HepG2 (cell line): ENCODE measurements around the gene BMERB1. TPM values are rescaled to one million over a fixed set of nuclear protein-coding genes. Genes with fewer than 3 reads are reported as not detected.

ENCODE experiments used
- ATF7 ChIP-seq, 2 experiments: fragments of 450-650 bp in 1 of 2; sonication (generic) in 1 of 2; formaldehyde crosslinking in 1 of 2; IDR thresholded peaks; 2 replicates each; pipeline versions ENCODE4 v1.4.0 to v1.6.1; 2016 to 2020; ENCODE audit warnings: antibody characterized with exemption in 1 of 2, mild to moderate bottlenecking in 1 of 2, missing genetic modification reagents in 1 of 2
- FUBP1 ChIP-seq: sonication (generic); formaldehyde crosslinking; IDR thresholded peaks from 2 replicates; pipeline ENCODE4 v1.5.1; 2020; ENCODE audit warnings: missing genetic modification reagents, mild to moderate bottlenecking, borderline replicate concordance
- IKZF4 ChIP-seq: sonication (generic); formaldehyde crosslinking; IDR thresholded peaks from 2 replicates; pipeline ENCODE4 v1.5.1; 2020; ENCODE audit warnings: borderline replicate concordance, mild to moderate bottlenecking, low read depth, missing genetic modification reagents; ENCODE audit errors: not compliant biosample characterization
- ISX ChIP-seq: sonication (generic); formaldehyde crosslinking; conservative IDR thresholded peaks from 2 replicates; pipeline ENCODE4 v1.5.0; 2020; ENCODE audit warnings: missing genetic modification reagents
- NFATC3 ChIP-seq: sonication (generic); formaldehyde crosslinking; IDR thresholded peaks from 2 replicates; pipeline ENCODE4 v1.5.1; 2020; ENCODE audit warnings: mild to moderate bottlenecking, missing genetic modification reagents
- SOX6 ChIP-seq, 2 experiments: fragments of 450-650 bp in 1 of 2; sonication (generic) in 1 of 2; formaldehyde crosslinking in 1 of 2; IDR thresholded peaks; 2 replicates each; pipeline versions ENCODE4 v1.4.0 to v1.6.1; 2017 to 2020; ENCODE audit warnings: antibody characterized with exemption in 1 of 2, mild to moderate bottlenecking in 1 of 2, missing genetic modification reagents in 1 of 2
- SP140L ChIP-seq: sonication (generic); formaldehyde crosslinking; IDR thresholded peaks from 2 replicates; pipeline ENCODE4 v1.4.0; 2020; ENCODE audit warnings: missing genetic modification reagents, borderline replicate concordance
- SUZ12 ChIP-seq: fragments of 150-350 bp; IDR thresholded peaks from 2 replicates; pipeline ENCODE4 v1.6.1; 2014; ENCODE audit warnings: low read depth, low read length
- YY1 ChIP-seq: IDR thresholded peaks from 2 replicates; pipeline ENCODE4 v1.6.1; 2011; ENCODE audit warnings: low read length, low read depth, moderate library complexity, mild to moderate bottlenecking; ENCODE audit not compliant: insufficient read depth, insufficient replicate concordance
- ZC3H4 ChIP-seq: sonication (generic); formaldehyde crosslinking; IDR thresholded peaks from 2 replicates; pipeline ENCODE4 v1.4.0; 2020; ENCODE audit warnings: missing genetic modification reagents, borderline replicate concordance
- ZNF10 ChIP-seq: sonication (generic); formaldehyde crosslinking; IDR thresholded peaks from 2 replicates; pipeline ENCODE4 v1.4.0; 2020; ENCODE audit warnings: mild to moderate bottlenecking, low read depth, missing genetic modification reagents, borderline replicate concordance
- ZNF274 ChIP-seq: sonication (generic); formaldehyde crosslinking; IDR thresholded peaks from 2 replicates; pipeline ENCODE4 v1.5.1; 2020; ENCODE audit warnings: mild to moderate bottlenecking, missing genetic modification reagents
- ZNF350 ChIP-seq: sonication (generic); formaldehyde crosslinking; IDR thresholded peaks from 2 replicates; pipeline ENCODE4 v1.4.0; 2020; ENCODE audit warnings: mild to moderate bottlenecking, low read depth, missing genetic modification reagents, borderline replicate concordance
- polyA plus RNA-seq, 8 experiments: library from polyadenylated mRNA; depleted of rRNA in 3 of 8; stranded (reverse) in 7 of 8; unstranded in 1 of 8; fragments of >200 nt; fragmentation: Illumina TruSeq in 4 of 8; extraction: Trizol in 4 of 8; gene quantifications; 2 replicates each; pipeline versions ENCODE4 v1.2.1 to v1.2.3, GENCODE V29; 2011 to 2016; ENCODE audit warnings: low read depth in 4 of 8, missing spikeins in 1 of 8, mixed read lengths in 1 of 8; ENCODE audit not compliant: insufficient read depth in 1 of 8
- total RNA-seq, 5 experiments: library from RNA; depleted of rRNA; stranded (reverse); fragments of >200 nt; fragmentation: Illumina TruSeq; extraction: Trizol; gene quantifications; 2 replicates each; pipeline ENCODE4 v1.2.3, GENCODE V29; 2016; ENCODE audit warnings: low read depth in 1 of 5
- TF ChIP-seq, protein P1 (sequence below): sonication (generic); formaldehyde crosslinking; IDR thresholded peaks from 2 replicates; pipeline ENCODE4 v1.4.0; 2020; ENCODE audit warnings: mild to moderate bottlenecking, missing genetic modification reagents
- TF ChIP-seq, protein P2 (sequence below): sonication (generic); formaldehyde crosslinking; IDR thresholded peaks from 2 replicates; pipeline ENCODE4 v1.8.0; 2022; ENCODE audit warnings: mild to moderate bottlenecking, missing genetic modification reagents, moderate library complexity

Gene BMERB1
- total and polyA plus RNA-seq, 2 of the 13 experiments (the other 11 are each of a cell fraction or from before 2014, with no cell fraction given) = 1.4 TPM

DNA sequence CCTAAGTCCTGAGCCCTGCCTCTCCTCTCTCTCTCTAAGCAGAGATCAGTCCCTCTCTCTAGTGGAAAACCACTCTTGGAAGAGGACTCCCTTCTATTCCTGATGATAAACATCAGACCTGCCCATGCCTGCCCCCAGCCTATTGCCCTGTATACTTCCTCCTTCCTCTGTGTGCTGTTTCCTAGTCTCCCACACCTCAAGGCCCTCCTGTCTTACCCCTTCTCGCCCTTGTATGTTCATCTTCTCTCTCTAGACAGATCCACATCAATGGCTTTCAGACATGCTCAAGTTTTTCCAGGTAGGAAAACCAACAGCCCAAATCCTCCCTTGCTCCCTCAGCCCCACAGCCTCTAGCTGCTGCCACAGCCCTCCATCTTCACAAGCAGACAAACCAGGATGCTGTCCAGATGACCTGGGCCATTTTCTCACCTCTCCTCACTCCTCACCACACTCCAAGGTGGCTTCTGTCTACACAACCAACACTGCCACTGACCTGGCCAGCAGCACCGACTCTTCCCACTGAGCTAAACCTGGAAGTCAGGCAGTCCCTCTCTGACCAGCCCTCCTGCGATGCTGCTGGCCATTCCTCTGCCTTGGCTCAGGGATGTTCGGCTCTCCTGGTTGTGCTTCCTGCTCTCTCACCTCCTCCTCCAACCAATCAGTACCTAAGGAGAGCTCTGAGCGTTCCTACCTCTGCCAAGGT, 172.3 kb downstream of the BMERB1 start (continued):
- TF ChIP-seq FUBP1 (CRISPR knock-in tag) (0 out of 2 replicates have a peak, but pooled peaks have one; percentile 75), ZNF10 (CRISPR knock-in tag) (peak; percentile 67; the same call in 1 of the 2 replicates), ISX (CRISPR knock-in tag) (no peak), NFATC3 (no peak), ZC3H4 (no peak), IKZF4 (CRISPR knock-in tag) (peak; percentile 15), SOX6 (IDR thresholded peaks at IDR 0.05) (no peak), SOX6 (CRISPR knock-in tag; IDR thresholded peaks at IDR 0.05) (0 out of 2 replicates have a peak, but pooled peaks have one; percentile 17), SUZ12 (no peak), ZNF274 (CRISPR knock-in tag) (no peak), YY1 (no peak), ZNF350 (CRISPR knock-in tag) (0 out of 2 replicates have a peak, but pooled peaks have one; percentile 8), SP140L (CRISPR knock-in tag) (no peak), ATF7 (IDR thresholded peaks at IDR 0.05) (no peak), ATF7 (CRISPR knock-in tag; IDR thresholded peaks at IDR 0.05) (no peak)
- TF ChIP-seq, protein P1, sequence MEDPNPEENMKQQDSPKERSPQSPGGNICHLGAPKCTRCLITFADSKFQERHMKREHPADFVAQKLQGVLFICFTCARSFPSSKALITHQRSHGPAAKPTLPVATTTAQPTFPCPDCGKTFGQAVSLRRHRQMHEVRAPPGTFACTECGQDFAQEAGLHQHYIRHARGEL (CRISPR knock-in tag) = 0 out of 2 replicates have a peak, but pooled peaks have one; percentile 16
- TF ChIP-seq, protein P2, sequence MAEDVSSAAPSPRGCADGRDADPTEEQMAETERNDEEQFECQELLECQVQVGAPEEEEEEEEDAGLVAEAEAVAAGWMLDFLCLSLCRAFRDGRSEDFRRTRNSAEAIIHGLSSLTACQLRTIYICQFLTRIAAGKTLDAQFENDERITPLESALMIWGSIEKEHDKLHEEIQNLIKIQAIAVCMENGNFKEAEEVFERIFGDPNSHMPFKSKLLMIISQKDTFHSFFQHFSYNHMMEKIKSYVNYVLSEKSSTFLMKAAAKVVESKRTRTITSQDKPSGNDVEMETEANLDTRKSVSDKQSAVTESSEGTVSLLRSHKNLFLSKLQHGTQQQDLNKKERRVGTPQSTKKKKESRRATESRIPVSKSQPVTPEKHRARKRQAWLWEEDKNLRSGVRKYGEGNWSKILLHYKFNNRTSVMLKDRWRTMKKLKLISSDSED (CRISPR knock-in tag) = no peak
